Measurements from ENCODE around the gene ARFRP1.
"Not testable (repeated sequence)": the region's sequence is repeated elsewhere in the genome, so short reads cannot be mapped to it uniquely, and the experiment has no call there.

The ARFRP1 gene

DNA sequence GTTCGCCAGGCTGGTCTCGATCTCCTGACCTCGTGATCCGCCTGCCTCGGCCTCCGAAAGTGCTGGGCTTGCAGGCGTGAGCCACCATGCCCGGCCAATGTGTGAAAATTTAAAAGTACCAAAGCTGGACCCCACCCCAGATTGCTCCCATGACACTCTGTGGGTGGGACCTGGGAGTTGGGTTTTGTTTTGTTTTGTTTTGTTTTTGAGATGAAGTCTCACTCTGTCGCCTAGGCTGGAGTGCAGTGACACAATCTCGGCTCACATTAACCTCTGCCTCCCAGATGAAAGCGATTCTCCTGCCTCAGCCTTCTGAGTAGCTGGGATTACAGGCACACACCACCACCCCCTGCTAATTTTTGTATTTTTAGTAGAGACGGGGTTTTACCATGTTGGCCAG lies 36.1 kb downstream of the ARFRP1 start:
- DNase-seq: not testable (repeated sequence)

- DNase-seq: no peak
These were observed 39.4 kb downstream of the ARFRP1 start for GRCh38 chr20:63668351-63668750.

DNA sequence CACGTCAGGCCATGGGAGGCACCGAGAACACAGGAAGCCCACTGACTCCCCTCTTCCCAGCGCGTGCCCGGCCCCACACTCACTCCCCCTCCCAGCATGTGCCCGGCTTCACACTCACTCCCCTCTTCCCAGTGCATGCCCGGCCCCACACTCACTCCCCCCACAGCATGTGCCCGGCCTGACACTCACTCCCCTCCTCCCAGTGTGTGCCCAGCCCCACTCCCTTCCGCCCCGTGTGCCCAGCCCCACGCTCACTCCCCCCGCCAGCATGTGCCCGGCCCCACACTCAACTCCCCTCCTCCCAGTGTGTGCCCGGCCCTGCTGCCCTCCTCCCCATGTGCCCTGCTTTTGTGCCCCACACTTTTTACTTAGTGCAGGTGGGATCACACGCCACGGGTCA lies 39.9 kb downstream of the ARFRP1 start:
- no peak for DNase-seq

DNA sequence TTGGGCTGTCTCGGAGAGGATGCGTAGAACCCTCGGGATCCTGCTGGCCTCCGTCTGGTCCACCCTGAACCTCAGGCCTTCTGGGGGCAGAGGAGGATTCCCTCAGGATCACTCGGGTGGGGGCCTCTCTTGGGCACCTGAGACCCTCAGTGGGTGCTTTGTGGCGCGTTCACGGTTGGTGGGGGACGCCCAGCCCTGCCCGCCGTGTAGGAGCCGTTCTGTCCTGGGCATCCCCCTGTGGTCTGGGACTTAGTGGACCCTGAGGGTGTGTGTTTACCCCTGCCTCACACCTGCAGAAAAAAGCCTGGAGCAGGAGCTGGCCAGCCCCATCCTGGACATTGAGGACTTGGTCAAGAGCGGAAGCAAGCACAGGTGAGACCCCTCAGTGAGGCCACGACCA lies 42.1 kb downstream of the ARFRP1 start:
- DNase-seq: no peak

DNA sequence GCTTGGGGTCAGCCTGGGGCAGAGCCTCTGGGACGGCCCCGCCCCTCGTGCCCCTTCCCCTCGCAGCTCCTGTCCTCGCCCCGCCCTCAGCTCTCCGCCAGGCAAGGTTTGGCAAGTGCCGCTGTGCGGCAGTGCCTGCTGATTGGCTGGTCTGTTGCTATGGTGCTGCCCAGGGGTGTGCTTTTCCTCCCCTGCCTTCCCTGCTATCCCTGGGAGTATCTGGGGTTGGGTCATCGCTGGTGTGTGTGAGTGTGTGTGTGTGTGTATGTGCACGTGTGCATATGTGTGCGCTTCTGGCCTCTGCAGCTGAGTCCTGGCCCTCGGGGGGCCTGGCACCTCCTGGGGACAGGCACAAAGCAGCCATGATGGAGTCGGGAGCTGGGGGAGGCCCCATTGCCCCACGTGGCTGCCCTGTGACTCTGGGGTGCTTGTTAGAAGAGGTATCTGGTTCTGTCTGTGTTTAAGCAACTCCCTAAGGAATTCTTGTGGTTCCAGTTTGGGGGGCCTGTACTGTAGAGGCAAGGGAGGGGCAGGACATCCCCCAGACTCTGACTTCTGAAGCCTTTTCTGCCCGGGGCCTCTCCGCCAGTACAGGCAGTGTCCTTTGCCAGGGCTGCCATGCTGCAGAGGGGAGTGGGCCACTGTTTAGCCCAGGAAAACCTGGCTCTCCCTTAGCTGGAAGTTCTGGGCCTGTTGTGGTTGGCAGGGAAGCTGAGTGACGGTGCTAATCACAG lies 42.7 kb downstream of the ARFRP1 start:
- DNase-seq: no peak

- no peak for DNase-seq
These were observed 43.5 kb downstream of the ARFRP1 start for GRCh38 chr20:63664143-63664851.

DNA sequence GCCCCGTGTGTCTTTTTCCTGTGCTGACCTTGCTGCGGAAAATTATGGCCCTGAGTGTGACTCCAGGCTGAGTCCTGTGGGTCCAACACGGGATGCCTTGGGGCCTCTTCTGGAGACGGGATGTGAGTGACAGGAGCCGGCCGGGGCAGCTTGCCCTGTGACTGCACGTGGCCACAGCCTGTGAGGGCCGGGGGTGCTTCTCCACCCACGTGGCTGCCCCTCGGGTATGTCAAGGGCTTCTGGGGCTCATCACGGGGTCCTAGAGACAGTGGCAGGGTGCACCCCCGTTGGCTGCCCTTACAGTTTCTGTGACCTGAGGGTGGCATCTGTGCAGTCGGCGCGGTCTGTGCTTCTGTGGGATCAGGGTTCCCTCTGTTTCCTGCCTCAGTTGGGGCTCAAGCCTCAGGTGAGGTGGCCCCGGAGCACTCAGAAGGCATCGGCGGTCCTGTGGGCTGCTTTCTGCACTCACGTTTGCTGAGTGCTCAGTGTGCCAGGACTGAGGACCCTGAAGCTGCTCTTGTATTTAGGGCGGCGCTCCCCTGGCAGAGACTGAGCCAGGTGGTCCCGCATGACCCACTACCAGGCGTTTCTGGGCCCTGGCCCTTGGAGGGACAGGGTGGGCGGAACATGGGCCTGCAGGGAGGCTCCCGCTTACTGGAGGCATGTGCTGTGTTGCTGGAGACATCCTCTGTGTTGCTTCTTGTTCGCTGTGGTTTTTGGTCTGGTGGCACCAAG lies 44.3 kb downstream of the ARFRP1 start:
- DNase-seq: no peak

DNA sequence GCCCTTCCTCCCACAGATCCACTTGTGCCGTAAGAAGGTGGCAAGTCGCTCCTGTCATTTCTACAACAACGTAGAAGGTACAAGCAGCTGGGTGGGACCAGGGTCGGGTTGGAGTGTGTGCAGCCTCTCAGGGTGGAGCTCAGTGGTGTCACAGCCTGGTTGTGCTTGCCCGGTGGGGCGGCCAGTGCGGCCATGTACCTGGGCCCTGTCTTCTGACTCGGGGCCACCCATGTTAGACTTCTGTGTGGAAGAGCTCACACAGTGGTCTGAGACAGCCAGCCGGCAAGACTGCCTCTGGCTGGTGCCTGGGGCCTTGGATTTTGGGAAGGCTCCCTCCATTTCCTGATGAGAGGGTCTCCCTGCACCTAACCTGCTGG lies 45.0 kb downstream of the ARFRP1 start:
- no peak for DNase-seq

- DNase-seq: no peak
These were observed 45.6 kb downstream of the ARFRP1 start for GRCh38 chr20:63661959-63662812.

- no peak for DNase-seq
These were observed 46.7 kb downstream of the ARFRP1 start for GRCh38 chr20:63661108-63661507.

GRCh38 chr20:63660622-63661021 lies 47.2 kb downstream of the ARFRP1 start:
- DNase-seq: no peak

GRCh38 chr20:63660174-63660573 lies 47.6 kb downstream of the ARFRP1 start:
- DNase-seq: not testable (repeated sequence)

GRCh38 chr20:63659370-63659769 lies 48.4 kb downstream of the ARFRP1 start:
- no peak for DNase-seq

DNA sequence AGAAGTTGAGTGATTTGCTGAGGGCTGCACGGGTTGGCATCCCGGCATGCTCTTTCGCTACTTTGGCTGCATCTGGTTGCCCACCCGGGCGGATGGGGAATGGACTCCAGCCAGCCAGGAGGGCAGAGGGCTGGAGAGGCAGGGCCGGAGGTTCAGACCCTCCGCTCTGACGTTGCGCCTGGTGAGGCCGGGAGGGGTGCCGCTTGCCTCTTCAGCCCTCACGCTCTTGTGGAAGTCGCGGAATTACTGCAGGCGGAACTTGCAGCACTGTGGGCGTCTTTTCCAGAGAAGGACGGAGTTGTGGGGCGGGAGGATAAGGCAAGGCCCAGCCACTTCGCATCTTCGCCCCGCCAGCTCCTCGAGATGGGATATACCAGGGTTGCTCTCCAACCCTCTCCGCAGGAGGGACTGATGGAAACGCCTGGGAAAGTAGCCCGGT lies 49.0 kb downstream of the ARFRP1 start:
- no peak for DNase-seq

- DNase-seq: peak; percentile 76
These were observed 49.6 kb downstream of the ARFRP1 start, which contains the start of gene RTEL1 for GRCh38 chr20:63657937-63658748. Gene RTEL1 (plus strand): TSS chr20:63658312. CDS start chr20:63659403, 1,091 bp downstream.

DNA sequence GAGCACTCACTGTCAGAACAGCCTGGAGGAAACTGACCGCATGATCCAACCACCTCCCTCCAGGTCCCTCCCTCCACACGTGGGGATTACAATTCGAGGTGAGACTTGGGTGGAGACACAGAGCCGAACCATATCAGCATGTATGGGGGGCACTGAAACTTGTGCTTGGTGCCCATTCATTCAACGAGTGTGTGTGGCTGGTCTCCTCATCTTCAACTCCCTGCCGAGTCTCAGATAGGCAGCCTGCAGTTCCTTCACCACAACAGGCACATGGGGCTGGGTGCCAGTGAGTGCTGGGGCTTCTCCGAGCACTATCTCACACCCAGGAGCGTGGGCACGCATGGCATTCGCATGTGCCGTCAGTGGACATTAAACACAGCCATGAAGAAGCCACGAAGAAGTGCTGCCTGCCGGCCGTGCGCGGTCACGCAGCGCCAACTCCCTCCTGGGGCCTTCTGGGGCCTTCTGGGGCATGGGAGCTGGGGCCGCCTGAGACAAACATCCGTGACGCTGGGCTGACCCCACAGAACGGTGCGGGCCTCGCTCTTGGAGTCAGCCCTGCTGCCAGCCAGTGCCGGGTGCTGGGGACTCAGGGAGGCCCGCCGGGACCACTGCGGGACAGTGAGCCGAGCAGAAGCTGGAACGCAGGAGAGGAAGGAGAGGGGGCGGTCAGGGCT lies 50.4 kb downstream of the ARFRP1 start:
- DNase-seq: no peak

- DNase-seq: no peak
These were observed 51.3 kb downstream of the ARFRP1 start for GRCh38 chr20:63656451-63656850.

DNA sequence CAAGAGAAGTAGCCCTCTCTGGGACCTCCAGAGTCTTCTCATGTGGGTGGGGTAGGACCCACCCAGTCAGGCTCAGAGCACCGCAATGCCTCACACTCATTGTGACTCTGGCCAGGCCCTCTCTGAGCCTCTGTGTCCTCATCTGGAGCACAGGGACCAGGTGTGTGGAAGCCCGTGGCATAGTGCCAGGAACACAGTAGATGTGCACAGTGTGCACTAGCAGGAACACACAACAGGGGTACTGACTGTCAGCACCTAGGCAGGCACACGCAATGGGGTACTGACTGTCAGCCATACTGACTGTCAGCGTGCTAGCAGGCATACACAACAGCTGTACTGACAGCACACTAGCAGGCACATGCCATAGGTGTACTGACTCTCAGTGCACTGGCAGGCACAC lies 52.5 kb downstream of the ARFRP1 start:
- DNase-seq: no peak

DNA sequence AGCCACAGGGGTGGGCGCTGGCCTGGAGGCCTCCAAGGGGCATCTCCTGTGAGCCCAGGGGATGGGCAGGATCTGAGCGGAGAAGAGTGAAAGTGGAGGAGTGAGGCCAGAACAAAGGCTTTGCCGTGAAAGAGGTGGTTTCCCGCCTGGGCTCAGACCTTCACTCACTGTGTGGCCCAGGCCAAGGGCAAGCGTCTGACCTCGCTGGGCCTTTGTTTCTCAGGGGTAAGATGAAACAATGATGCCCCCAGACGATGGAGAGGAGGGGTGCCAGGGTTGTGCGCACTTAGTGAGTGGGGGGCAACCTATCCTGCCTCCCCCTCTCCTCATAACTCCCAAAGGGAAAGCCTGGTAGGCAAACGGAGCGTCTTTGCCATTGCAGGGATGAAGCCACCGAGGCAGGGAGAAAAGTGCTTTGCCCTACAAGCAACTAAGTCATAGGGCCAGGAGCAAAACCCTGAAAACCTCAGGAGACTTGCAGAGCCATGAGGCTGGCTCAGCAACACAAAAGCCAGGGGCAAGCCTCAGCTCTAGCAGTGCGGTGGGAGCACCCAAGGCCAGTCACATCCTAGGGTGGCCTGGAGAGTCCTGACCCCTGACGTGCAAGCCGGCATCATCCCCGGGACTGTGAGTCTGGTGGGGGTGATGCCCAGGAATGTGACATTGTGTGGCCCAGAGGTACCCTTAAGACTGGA lies 53.7 kb downstream of the ARFRP1 start:
- no peak for DNase-seq
